ENCODE results near the gene AMOTL1.

GRCh38 chr11:94766713-94767206, 1.4 kb upstream of the AMOTL1 start:
- TF ChIP-seq CTCF (IDR thresholded peaks at IDR 0.05; ENCODE audit: borderline replicate concordance, extremely low read depth, low read length, poor library complexity, severe bottlenecking) (no peak), EZH2 (IDR thresholded peaks at IDR 0.05; ENCODE audit: borderline replicate concordance, low read depth, low read length, severe bottlenecking) (no peak)
